ENCODE measurements around the gene NR4A2. TPM values are rescaled to one million over a fixed set of nuclear protein-coding genes. Genes with fewer than 3 reads are reported as not detected.
A peak's percentile ranks its signal among the peaks of the same experiment; 100 is the strongest.

The NR4A2 gene
- total and polyA plus RNA-seq, 12 donors: 1.1 to 76.6 (median 9.5) TPM

GRCh38 chr2:156342254-156343095 lies 10.0 kb upstream of the NR4A2 start:
- DNase-seq: peak; percentile 94 to 97 (median 95)
- intact Hi-C loops (cut with DNase I): loop anchor here (10.0 kb wide), 2 partner anchors 52 to 92 kb away; partner anchors contain the start of gene GPD2 (in 1 of the 2)
- Histone ChIP-seq H3K27ac (peak overlapping the region; percentile 100), H3K36me3 (replicated peaks in 1 of 2) (no peaks in the 10 kb centered on the region), H3K9me3 (replicated peaks in 1 of 3) (peaks cover 0 to 2% (median 0%) of the 10 kb centered on the region in 3 donors), H3K27me3 (no peaks in the 10 kb centered on the region), H3K4me3 (peak overlapping the region in 3 of 4 donors; percentile 46 to 100 (median 99)), H3K4me1 (replicated peaks in 1 of 2) (peaks cover 0 to 34% of the 10 kb centered on the region in 2 donors)
- TF ChIP-seq CTCF (IDR thresholded peaks at IDR 0.05): peak in 1 of 6 experiments; percentile 18
- TF ChIP-seq POLR2A (IDR thresholded peaks at IDR 0.05): peak; percentile 71 to 89
- 1 to 2% (median 1%) methylated on average over 17 to 86 of the region's 86 CpGs for WGBS, 4 donors

- intact Hi-C loops (cut with DNase I): loop anchor here (10.0 kb wide), 2 partner anchors 53 to 93 kb away; partner anchors contain the start of gene GPD2 (in 1 of the 2)
- H3K9me3 ChIP-seq (replicated peaks in 1 of 3): peaks cover 0 to 4% (median 0%) of the 10 kb centered on the region in 3 donors
- TF ChIP-seq CTCF (IDR thresholded peaks at IDR 0.05) (no peak), POLR2A (IDR thresholded peaks at IDR 0.05) (peak; percentile 79 to 90)
- no peaks in the 10 kb centered on the region for H3K27me3 ChIP-seq
- H3K4me3 ChIP-seq: peak overlapping the region; percentile 92 to 100 (median 100)
- H3K36me3 ChIP-seq (replicated peaks in 1 of 2): no peaks in the 10 kb centered on the region
- 0 to 2% (median 1%) methylated on average over 11 to 62 of the region's 62 CpGs for WGBS, 4 donors
- DNase-seq: peak; percentile 90 to 96 (median 94)
- peaks cover 0 to 34% of the 10 kb centered on the region in 2 donors for H3K4me1 ChIP-seq (replicated peaks in 1 of 2)
- H3K27ac ChIP-seq: peak overlapping the region; percentile 100
Observed at GRCh38 chr2:156341452-156342253, 9.1 kb upstream of the NR4A2 start.

GRCh38 chr2:156340804-156341451 lies 8.4 kb upstream of the NR4A2 start:
- H3K27ac ChIP-seq: peak overlapping the region; percentile 100
- H3K9me3 ChIP-seq (replicated peaks in 1 of 3): peaks cover 0 to 4% (median 0%) of the 10 kb centered on the region in 3 donors
- no peaks in the 10 kb centered on the region for H3K27me3 ChIP-seq
- intact Hi-C loops (cut with DNase I): loop anchor here (10.0 kb wide), 2 partner anchors 54 to 94 kb away; partner anchors contain the start of gene GPD2 (in 1 of the 2)
- 3 to 5% (median 5%) methylated on average over 15 of the region's 15 CpGs for WGBS, 4 donors
- H3K4me3 ChIP-seq: peak overlapping the region; percentile 92 to 100 (median 100)
- H3K36me3 ChIP-seq (replicated peaks in 1 of 2): no peaks in the 10 kb centered on the region
- no peak for DNase-seq
- TF ChIP-seq POLR2A (IDR thresholded peaks at IDR 0.05) (no peak), CTCF (IDR thresholded peaks at IDR 0.05) (no peak)
- H3K4me1 ChIP-seq (replicated peaks in 1 of 2): peaks cover 0 to 34% of the 10 kb centered on the region in 2 donors
